ENCODE data around the gene ZP4. TPM values are rescaled to one million over a fixed set of nuclear protein-coding genes. Genes with fewer than 3 reads are reported as not detected.

Gene ZP4
- total RNA-seq, 1 experiment from 2014 or later, result not detected

- CTCF ChIA-PET, result no interaction called here
- no peak for DNase-seq
- no TSS peak for BruUV-seq (replicated peaks)
- Mint-ChIP-seq H3K9me3 (ENCODE audit: low read depth, unreplicated experiment) (peaks cover 3% of the 10 kb centered on the region), H3K4me3 (ENCODE audit: low read depth, unreplicated experiment) (no peak overlapping the region), H3K27me3 (ENCODE audit: unreplicated experiment) (no peaks in the 10 kb centered on the region), H3K27ac (ENCODE audit: unreplicated experiment) (no peak overlapping the region), H3K36me3 (ENCODE audit: insufficient read depth, unreplicated experiment) (no peaks in the 10 kb centered on the region), H3K4me1 (ENCODE audit: low read depth, unreplicated experiment) (no peaks in the 10 kb centered on the region)
- TF ChIP-seq CTCF (IDR thresholded peaks at IDR 0.05; ENCODE audit: unreplicated experiment), result no peak
- intact Hi-C loops (cut with micrococcal nuclease; ENCODE audit: unreplicated experiment), result no loop called here
Measured at GRCh38 chr1:237838904-237839534, 51.7 kb downstream of the ZP4 start.

- Mint-ChIP-seq H3K36me3 (ENCODE audit: insufficient read depth, unreplicated experiment) (no peaks in the 10 kb centered on the region), H3K4me1 (ENCODE audit: low read depth, unreplicated experiment) (no peaks in the 10 kb centered on the region), H3K27ac (ENCODE audit: unreplicated experiment) (no peak overlapping the region), H3K27me3 (ENCODE audit: unreplicated experiment) (no peaks in the 10 kb centered on the region), H3K4me3 (ENCODE audit: low read depth, unreplicated experiment) (no peak overlapping the region), H3K9me3 (ENCODE audit: low read depth, unreplicated experiment) (peaks cover 3% of the 10 kb centered on the region)
- CTCF ChIA-PET, result no interaction called here
- no TSS peak for BruUV-seq (replicated peaks)
- intact Hi-C loops (cut with micrococcal nuclease; ENCODE audit: unreplicated experiment), result no loop called here
- no peak for TF ChIP-seq CTCF (IDR thresholded peaks at IDR 0.05; ENCODE audit: unreplicated experiment)
- DNase-seq, result no peak
Measured at GRCh38 chr1:237838320-237838719, 52.4 kb downstream of the ZP4 start.

GRCh38 chr1:237834461-237834860 lies 56.3 kb downstream of the ZP4 start:
- Mint-ChIP-seq H3K4me1 (ENCODE audit: low read depth, unreplicated experiment) (no peaks in the 10 kb centered on the region), H3K36me3 (ENCODE audit: insufficient read depth, unreplicated experiment) (no peaks in the 10 kb centered on the region), H3K27me3 (ENCODE audit: unreplicated experiment) (no peaks in the 10 kb centered on the region), H3K27ac (ENCODE audit: unreplicated experiment) (no peak overlapping the region), H3K9me3 (ENCODE audit: low read depth, unreplicated experiment) (no peaks in the 10 kb centered on the region), H3K4me3 (ENCODE audit: low read depth, unreplicated experiment) (no peak overlapping the region)
- CTCF ChIA-PET, result no interaction called here
- no TSS peak for BruUV-seq (replicated peaks)
- intact Hi-C loops (cut with micrococcal nuclease; ENCODE audit: unreplicated experiment), result no loop called here
- no peak for DNase-seq
- no peak for TF ChIP-seq CTCF (IDR thresholded peaks at IDR 0.05; ENCODE audit: unreplicated experiment)

GRCh38 chr1:237834048-237834447 lies 56.7 kb downstream of the ZP4 start:
- H3K9me3 Mint-ChIP-seq (ENCODE audit: low read depth, unreplicated experiment), result peaks cover under 1% of the 10 kb centered on the region
- CTCF ChIA-PET, result no interaction called here
- no peak overlapping the region for H3K27ac Mint-ChIP-seq (ENCODE audit: unreplicated experiment)
- intact Hi-C loops (cut with micrococcal nuclease; ENCODE audit: unreplicated experiment), result no loop called here
- no peaks in the 10 kb centered on the region for H3K36me3 Mint-ChIP-seq (ENCODE audit: insufficient read depth, unreplicated experiment)
- no peak for TF ChIP-seq CTCF (IDR thresholded peaks at IDR 0.05; ENCODE audit: unreplicated experiment)
- BruUV-seq (replicated peaks), result no TSS peak
- no peaks in the 10 kb centered on the region for H3K4me1 Mint-ChIP-seq (ENCODE audit: low read depth, unreplicated experiment)
- no peaks in the 10 kb centered on the region for H3K27me3 Mint-ChIP-seq (ENCODE audit: unreplicated experiment)
- no peak overlapping the region for H3K4me3 Mint-ChIP-seq (ENCODE audit: low read depth, unreplicated experiment)
- DNase-seq, result no peak
